NCI-H2081 (cell line): ENCODE measurements around the gene IRAG1.

Experiments used
- DNase-seq, 2 experiments: peaks; one replicate each; lab custom pipeline; 2025; lab: John Stamatoyannopoulos, UW

Gene IRAG1

GRCh38 chr11:10646681-10647355, 46.7 kb downstream of the IRAG1 start:
- no peak for DNase-seq

- no peak for DNase-seq
Observed at GRCh38 chr11:10646005-10646404, 47.5 kb downstream of the IRAG1 start.

- DNase-seq = no peak
Observed at GRCh38 chr11:10645212-10645795, 48.3 kb downstream of the IRAG1 start.
